Natural killer cell (primary cell): ENCODE measurements around the gene TSEN54. TPM values are rescaled to one million over a fixed set of nuclear protein-coding genes. Genes with fewer than 3 reads are reported as not detected.

Experiments used
- ATAC-seq, 3 donors: fragments of 150-1000 bp in 2 of 3; fragments of 200-7000 bp in 1 of 3; cut with Tn5 transposase; 1 replicate in 1 of 3; 2 replicates in 2 of 3; pipeline ENCODE4 v1.10.0; 2021; ENCODE audit warnings: mild to moderate bottlenecking in 2 of 3, moderate library complexity in 2 of 3
- DNase-seq, 2 donors: peaks; one replicate each; pipeline versions ENCODE4 v3.0.0 to v3.0.0-alpha.2; 2013 to 2021; ENCODE audit warnings: mixed read lengths in 1 of 2
- H3K27ac ChIP-seq: one replicate; pipeline ENCODE4 v1.5.1; 2013; ENCODE audit warnings: mild to moderate bottlenecking, low read length
- H3K27me3 ChIP-seq: one replicate; pipeline ENCODE4 v1.6.1; 2013; ENCODE audit warnings: low read length; ENCODE audit not compliant: control insufficient read depth, insufficient read depth
- H3K36me3 ChIP-seq: one replicate; pipeline ENCODE4 v1.6.1; 2013; ENCODE audit warnings: low read length; ENCODE audit not compliant: control insufficient read depth, insufficient read depth
- H3K4me1 ChIP-seq: one replicate; pipeline ENCODE4 v1.6.1; 2013; ENCODE audit warnings: low read length; ENCODE audit not compliant: control insufficient read depth, insufficient read depth
- H3K4me3 ChIP-seq: one replicate; pipeline ENCODE4 v1.5.1; 2013; ENCODE audit warnings: low read length
- H3K9me3 ChIP-seq: one replicate; pipeline ENCODE4 v1.6.1; 2013; ENCODE audit warnings: low read length; ENCODE audit not compliant: control insufficient read depth, insufficient read depth
- H3K27ac Mint-ChIP-seq, 2 donors: one replicate each; pipeline ENCODE4 v1.8.0; 2022; ENCODE audit warnings: mild to moderate bottlenecking in 2 of 2, mixed read lengths in 2 of 2, moderate library complexity in 1 of 2
- H3K27me3 Mint-ChIP-seq, 2 donors: one replicate each; pipeline ENCODE4 v1.8.0; 2022; ENCODE audit warnings: low read depth in 2 of 2, mixed read lengths in 2 of 2
- H3K36me3 Mint-ChIP-seq: one replicate; pipeline ENCODE4 v1.8.0; 2022; ENCODE audit warnings: mixed read lengths
- H3K4me1 Mint-ChIP-seq, 2 donors: one replicate each; pipeline ENCODE4 v1.8.0; 2022; ENCODE audit warnings: mixed read lengths in 2 of 2
- H3K4me3 Mint-ChIP-seq: one replicate; pipeline ENCODE4 v1.8.0; 2022; ENCODE audit warnings: mild to moderate bottlenecking, moderate library complexity, mixed read lengths
- H3K9me3 Mint-ChIP-seq, 2 donors: one replicate each; pipeline ENCODE4 v1.8.0; 2022; ENCODE audit warnings: mixed read lengths in 2 of 2
- CTCF ChIP-seq: fragments of 200-600 bp; IDR thresholded peaks from one replicate; pipeline ENCODE4 v1.8.0; 2022; ENCODE audit warnings: antibody characterized with exemption
- WGBS: methylation state at CpG from one replicate; pipeline ENCODE4 v1.1.7; 2013; ENCODE audit warnings: missing lambda C conversion rate; ENCODE audit not compliant: insufficient coverage; 5-methylcytosine and 5-hydroxymethylcytosine counted together
- intact Hi-C: fragments of 100-400 bp; cut with micrococcal nuclease; formaldehyde crosslinking; loops from one replicate; pipeline ENCODE4 v1.14.2; 2022
- total RNA-seq, 4 donors: library from RNA; stranded (reverse); fragments of 120-200 nt in 1 of 4; gene quantifications; one replicate each; pipeline versions ENCODE4 v1.2.3 to v1.2.4, GENCODE V29; 2013 to 2022

Gene TSEN54
- total RNA-seq, 3 donors from 2014 or later (not counting 1 experiment from before 2014, with no cell fraction given), result 180 to 224 (median 186) TPM

DNA sequence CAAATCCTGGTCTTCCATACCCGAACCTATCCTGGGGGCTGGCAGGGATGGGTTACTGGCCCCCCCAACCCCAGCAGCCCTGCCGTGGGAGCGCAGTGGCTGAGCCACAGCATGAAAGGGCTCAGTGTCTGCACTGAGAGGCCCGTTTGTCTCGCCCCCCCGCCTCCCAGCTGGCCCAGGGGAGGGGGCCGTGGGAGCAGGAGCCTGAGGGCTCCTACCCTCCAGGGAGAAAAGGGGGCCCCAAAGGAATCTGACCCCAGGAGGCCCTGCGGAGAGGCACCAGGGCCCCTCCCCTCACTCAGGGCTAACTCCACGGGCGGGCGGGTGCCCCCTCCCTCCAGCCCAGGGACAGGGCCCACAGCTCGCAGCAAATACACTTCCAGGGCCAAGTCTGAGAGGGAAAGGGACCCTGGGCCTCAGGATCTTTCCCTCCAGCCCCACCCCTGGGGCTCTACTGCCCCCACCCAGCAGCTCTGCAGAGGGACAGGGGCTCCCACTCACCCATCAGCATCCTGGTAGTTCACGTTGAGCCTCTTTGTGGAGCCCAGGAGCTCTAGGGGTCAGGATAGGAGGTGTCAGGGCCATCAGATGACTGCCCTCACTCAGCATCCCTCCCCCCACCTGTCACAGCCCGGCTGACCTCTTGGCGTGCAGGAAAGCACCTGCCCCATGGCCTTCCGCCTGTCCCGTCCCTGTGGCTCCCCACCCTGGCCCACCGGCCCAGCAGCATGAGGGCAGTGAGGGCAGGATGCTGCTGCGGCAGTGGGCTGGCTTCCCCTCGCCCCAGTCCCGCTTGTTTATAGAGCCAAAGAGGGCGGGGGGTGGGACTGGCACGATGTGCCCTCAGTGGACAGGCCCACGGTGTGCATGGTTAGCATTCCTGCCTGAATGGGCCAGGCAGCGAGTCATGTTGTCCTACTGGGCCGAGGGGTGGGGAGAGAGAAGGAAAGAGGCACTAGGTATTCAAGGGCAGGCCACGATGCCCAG is 8.3 kb upstream of the TSEN54 start:
- intact Hi-C loops, result no loop called here
- peaks cover 0 to 9% of the 10 kb centered on the region in 2 donors for H3K4me1 Mint-ChIP-seq
- no peak overlapping the region for H3K4me3 Mint-ChIP-seq
- 87% methylated on average over 27 of the region's 27 CpGs for WGBS
- DNase-seq (no peak), ATAC-seq (no peak)
- no peak for TF ChIP-seq CTCF
- Histone ChIP-seq H3K4me3 (no peak overlapping the region), H3K27me3 (no peaks in the 10 kb centered on the region), H3K4me1 (peaks cover 21% of the 10 kb centered on the region), H3K9me3 (no peaks in the 10 kb centered on the region), H3K27ac (no peak overlapping the region), H3K36me3 (no peaks in the 10 kb centered on the region)
- no peaks in the 10 kb centered on the region for H3K36me3 Mint-ChIP-seq
- no peak overlapping the region for H3K27ac Mint-ChIP-seq
- H3K27me3 Mint-ChIP-seq, result no peaks in the 10 kb centered on the region
- H3K9me3 Mint-ChIP-seq, result no peaks in the 10 kb centered on the region

DNA sequence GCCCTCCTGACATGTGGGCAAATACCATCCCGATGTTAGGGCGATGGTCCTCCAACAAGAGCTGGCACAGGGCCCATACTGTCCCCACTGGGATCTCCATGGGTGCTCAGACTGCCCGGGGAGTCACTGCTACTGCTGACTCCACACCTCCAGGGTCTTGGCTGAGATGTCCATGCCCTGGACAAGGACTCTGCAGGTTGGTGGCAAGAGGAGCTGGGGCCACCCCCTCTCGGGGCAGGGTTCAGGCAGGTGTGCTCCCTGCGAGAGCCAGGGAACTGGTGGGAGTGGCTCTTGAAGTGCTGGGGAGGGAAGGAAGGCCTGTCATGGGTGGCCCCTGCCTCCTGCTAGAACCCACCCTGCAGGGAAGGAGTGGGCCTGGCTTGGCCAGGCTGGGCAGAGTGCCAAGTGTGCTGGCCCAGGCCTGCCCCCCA is 7.4 kb upstream of the TSEN54 start:
- Histone ChIP-seq H3K4me1 (peaks cover 12% of the 10 kb centered on the region), H3K4me3 (no peak overlapping the region), H3K9me3 (no peaks in the 10 kb centered on the region), H3K27ac (no peak overlapping the region), H3K36me3 (no peaks in the 10 kb centered on the region), H3K27me3 (no peaks in the 10 kb centered on the region)
- 93% methylated on average over 5 of the region's 5 CpGs for WGBS
- intact Hi-C loops, result no loop called here
- TF ChIP-seq CTCF, result no peak
- H3K27me3 Mint-ChIP-seq, result no peaks in the 10 kb centered on the region
- H3K4me1 Mint-ChIP-seq, result peaks cover 0 to 8% of the 10 kb centered on the region in 2 donors
- ATAC-seq (no peak), DNase-seq (no peak)
- no peak overlapping the region for H3K27ac Mint-ChIP-seq
- no peaks in the 10 kb centered on the region for H3K9me3 Mint-ChIP-seq
- no peaks in the 10 kb centered on the region for H3K36me3 Mint-ChIP-seq
- no peak overlapping the region for H3K4me3 Mint-ChIP-seq

DNA sequence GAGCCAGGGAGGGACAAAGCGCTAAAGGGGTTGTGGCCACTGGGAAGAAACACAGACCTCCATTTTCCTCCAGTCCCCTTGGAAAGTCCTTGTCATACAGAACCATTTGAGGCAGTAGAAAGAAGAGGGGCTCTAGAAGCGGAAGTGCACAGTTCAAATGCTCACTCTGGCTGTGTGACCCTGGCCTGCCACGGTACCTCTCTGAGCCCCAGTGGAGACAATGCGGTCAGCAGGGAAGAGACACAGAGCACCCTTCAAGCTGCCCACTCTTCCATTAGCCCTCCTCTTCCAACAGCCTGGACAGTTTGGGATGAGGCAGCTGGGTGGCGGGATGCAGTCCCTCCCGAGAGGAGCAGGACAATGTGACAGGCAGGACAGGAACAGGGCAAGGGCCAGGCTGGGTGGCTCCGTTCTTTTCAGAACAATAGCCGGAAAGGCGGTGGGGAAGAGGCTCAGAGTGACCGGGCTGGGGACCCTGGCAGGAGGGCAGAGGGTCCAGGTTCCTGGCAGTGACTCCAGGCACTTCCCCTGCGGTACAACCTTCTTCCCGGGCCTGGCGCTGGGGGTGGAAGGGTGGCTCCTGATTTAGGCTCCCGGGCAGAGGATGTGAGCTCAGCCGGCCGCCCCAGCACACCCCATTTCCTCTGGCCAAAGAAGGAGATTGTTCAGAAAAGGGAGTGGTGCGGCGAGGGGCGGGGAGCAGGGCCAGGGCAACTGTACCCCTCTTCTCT is 6.6 kb upstream of the TSEN54 start:
- intact Hi-C loops, result no loop called here
- H3K9me3 Mint-ChIP-seq, result no peaks in the 10 kb centered on the region
- peaks cover 0 to under 1% of the 10 kb centered on the region in 2 donors for H3K4me1 Mint-ChIP-seq
- no peaks in the 10 kb centered on the region for H3K27me3 Mint-ChIP-seq
- TF ChIP-seq CTCF, result no peak
- Histone ChIP-seq H3K27ac (no peak overlapping the region), H3K9me3 (no peaks in the 10 kb centered on the region), H3K36me3 (no peaks in the 10 kb centered on the region), H3K27me3 (no peaks in the 10 kb centered on the region), H3K4me1 (peaks cover 5% of the 10 kb centered on the region), H3K4me3 (no peak overlapping the region)
- no peak overlapping the region for H3K4me3 Mint-ChIP-seq
- 93% methylated on average over 19 of the region's 19 CpGs for WGBS
- H3K27ac Mint-ChIP-seq, result no peak overlapping the region
- no peak for ATAC-seq
- no peaks in the 10 kb centered on the region for H3K36me3 Mint-ChIP-seq
- no peak for DNase-seq
